ENCODE results near the gene RCC2. TPM values are rescaled to one million over a fixed set of nuclear protein-coding genes. Genes with fewer than 3 reads are reported as not detected.

Gene RCC2
- total and polyA plus RNA-seq, 7 donors: 12.8 to 62.9 (median 21.0) TPM

DNA sequence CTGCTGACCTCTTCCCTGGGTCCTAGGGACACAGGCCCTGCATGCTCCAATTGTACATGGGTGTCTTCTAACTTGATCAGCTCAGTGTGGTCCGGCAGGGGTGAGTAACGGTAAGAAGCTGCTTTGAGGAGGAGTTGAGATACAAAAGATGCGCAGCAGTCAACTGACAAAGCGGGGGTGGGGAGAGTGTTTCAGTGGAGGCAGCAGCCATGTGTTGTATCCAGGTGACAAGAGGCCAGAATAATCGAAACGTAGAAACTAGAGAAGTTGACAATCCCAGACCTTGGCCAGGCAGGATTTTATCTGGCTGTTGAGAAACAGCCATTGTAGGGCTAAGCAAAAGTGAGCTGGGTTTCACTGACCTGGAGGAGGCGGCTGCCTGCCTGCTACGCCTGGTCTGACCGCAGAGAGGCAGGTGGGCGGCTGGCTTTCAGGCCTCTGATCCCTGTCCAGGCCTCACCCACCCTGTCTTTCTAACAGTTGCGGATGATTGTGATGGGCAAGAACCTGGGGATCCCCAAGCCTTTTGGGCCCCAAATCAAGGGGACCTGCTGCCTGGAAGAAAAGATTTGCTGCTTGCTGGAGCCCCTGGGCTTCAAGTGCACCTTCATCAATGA is 38.6 kb downstream of the RCC2 start:
- no peak for DNase-seq
- no peaks in the 10 kb centered on the region for H3K36me3 ChIP-seq
- no peak overlapping the region for H3K27ac ChIP-seq
- 90 to 94% methylated on average over 11 of the region's 11 CpGs for WGBS, 2 donors
- no peaks in the 10 kb centered on the region for H3K4me1 ChIP-seq
- no peaks in the 10 kb centered on the region for H3K27me3 ChIP-seq
- no peaks in the 10 kb centered on the region for H3K9me3 ChIP-seq
- intact Hi-C loops (cut with DNase I): loop anchor here (10.0 kb wide), 1 partner anchor 276 kb away; no protein-coding TSS in a partner anchor
- TF ChIP-seq, protein P1, sequence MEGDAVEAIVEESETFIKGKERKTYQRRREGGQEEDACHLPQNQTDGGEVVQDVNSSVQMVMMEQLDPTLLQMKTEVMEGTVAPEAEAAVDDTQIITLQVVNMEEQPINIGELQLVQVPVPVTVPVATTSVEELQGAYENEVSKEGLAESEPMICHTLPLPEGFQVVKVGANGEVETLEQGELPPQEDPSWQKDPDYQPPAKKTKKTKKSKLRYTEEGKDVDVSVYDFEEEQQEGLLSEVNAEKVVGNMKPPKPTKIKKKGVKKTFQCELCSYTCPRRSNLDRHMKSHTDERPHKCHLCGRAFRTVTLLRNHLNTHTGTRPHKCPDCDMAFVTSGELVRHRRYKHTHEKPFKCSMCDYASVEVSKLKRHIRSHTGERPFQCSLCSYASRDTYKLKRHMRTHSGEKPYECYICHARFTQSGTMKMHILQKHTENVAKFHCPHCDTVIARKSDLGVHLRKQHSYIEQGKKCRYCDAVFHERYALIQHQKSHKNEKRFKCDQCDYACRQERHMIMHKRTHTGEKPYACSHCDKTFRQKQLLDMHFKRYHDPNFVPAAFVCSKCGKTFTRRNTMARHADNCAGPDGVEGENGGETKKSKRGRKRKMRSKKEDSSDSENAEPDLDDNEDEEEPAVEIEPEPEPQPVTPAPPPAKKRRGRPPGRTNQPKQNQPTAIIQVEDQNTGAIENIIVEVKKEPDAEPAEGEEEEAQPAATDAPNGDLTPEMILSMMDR (IDR thresholded peaks at IDR 0.05): no peak
- no peak for TF ChIP-seq EP300 (IDR thresholded peaks at IDR 0.05)
- no peak for TF ChIP-seq POLR2A (IDR thresholded peaks at IDR 0.05)
- no peak for TF ChIP-seq POLR2AphosphoS5 (IDR thresholded peaks at IDR 0.05)
- H3K4me3 ChIP-seq: no peak overlapping the region

DNA sequence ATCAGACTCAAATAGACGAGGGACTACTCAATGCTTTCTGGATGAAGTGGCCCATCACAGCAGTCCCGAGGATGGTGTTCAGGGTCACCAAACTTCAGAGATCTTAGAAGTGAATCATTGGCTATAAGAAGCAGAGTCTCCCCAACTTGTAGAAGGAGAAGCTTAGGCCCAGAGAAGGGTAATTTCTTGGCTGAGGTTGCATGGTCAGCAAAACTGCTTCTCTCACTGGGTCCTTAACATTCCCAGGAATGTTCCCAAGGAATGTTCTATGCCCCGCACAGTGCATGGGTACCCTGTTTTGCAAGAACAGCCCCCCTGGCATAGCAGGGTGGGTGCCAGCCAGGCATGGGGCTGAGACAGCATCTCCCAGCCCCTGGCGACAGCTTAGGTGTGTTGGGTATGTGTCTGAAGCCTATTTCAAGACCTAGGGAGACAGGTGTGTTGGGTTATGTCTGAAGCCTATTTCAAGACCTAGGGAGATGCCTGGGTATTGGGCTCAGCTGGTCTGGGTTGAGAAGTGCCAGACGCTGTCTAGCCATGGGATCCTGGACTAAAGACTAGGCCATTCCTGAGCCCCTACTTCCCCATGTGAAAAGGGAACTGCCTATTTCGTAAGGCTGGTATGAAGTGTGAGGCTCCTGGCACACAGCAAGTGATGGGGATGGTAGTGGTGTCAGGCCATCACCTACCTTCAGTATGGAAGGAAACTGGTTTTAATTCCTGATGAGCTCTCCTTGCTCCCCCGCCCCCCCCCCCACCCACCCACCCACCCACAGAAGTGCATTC is 41.4 kb downstream of the RCC2 start:
- Histone ChIP-seq H3K4me3 (no peak overlapping the region), H3K27ac (no peak overlapping the region), H3K9me3 (no peaks in the 10 kb centered on the region), H3K27me3 (no peaks in the 10 kb centered on the region), H3K4me1 (no peaks in the 10 kb centered on the region), H3K36me3 (no peaks in the 10 kb centered on the region)
- TF ChIP-seq, protein P1 (IDR thresholded peaks at IDR 0.05): no peak
- TF ChIP-seq POLR2AphosphoS5 (IDR thresholded peaks at IDR 0.05): no peak
- no peak for DNase-seq
- 77 to 86% methylated on average over 7 of the region's 7 CpGs for WGBS, 2 donors
- intact Hi-C loops (cut with DNase I): no loop called here

DNA sequence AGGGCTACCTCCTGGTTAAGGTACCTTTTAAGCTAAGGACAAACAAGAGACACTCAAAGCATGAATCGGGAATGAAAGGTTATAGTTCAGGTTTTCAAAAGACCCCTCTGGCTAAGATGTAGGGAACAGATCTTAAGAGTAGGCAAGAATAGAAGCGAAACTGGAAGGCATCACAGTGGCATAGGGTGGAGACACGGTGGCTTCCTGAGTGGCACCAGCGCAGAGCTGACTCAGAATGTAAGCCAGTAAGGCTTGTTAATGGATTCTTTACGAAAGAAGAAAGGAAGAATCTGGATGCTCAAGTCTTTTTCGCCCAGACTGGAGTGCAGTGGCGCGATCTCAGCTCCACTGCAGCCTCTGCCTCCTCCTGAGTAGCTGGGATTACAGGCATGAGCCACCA is 46.2 kb downstream of the RCC2 start:
- DNase-seq: no peak
- Histone ChIP-seq H3K9me3 (no peaks in the 10 kb centered on the region), H3K27ac (no peak overlapping the region), H3K36me3 (no peaks in the 10 kb centered on the region), H3K27me3 (no peaks in the 10 kb centered on the region), H3K4me1 (no peaks in the 10 kb centered on the region), H3K4me3 (no peak overlapping the region)
- 59 to 64% methylated on average over 8 of the region's 8 CpGs for WGBS, 2 donors
- TF ChIP-seq EP300 (IDR thresholded peaks at IDR 0.05): no peak
- TF ChIP-seq, protein P1 (IDR thresholded peaks at IDR 0.05): no peak
- intact Hi-C loops (cut with DNase I): no loop called here

DNA sequence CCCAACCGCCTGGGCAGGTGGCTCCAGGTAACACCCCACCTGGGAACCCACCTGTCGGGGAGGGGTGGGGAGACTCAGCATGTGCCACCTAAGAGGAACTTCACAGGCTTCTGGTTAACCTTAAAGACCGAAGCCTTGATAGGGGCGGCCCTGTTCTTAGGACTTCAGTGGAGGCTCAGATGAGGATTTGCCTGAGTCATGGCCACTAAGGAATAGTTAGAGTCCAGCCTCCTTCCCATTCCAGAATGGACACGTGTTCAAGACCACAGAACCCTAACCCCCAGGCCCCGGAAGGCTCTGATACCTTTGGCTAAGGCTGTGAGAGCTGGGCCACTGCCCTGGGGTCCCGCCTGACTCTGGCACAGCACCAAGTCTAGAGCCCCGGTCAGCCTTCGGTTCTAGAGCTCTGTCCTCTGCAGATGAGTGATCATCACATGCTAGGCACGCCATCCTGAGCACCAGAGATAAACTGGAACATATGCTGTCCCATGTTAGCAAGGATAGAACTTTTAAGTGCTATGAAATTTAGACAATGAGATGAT is 47.2 kb downstream of the RCC2 start:
- no peak for TF ChIP-seq POLR2AphosphoS5 (IDR thresholded peaks at IDR 0.05)
- no peak for DNase-seq
- intact Hi-C loops (cut with DNase I): no loop called here
- Histone ChIP-seq H3K36me3 (no peaks in the 10 kb centered on the region), H3K4me1 (no peaks in the 10 kb centered on the region), H3K27me3 (no peaks in the 10 kb centered on the region), H3K9me3 (no peaks in the 10 kb centered on the region), H3K4me3 (no peak overlapping the region), H3K27ac (no peak overlapping the region)
- WGBS, 2 donors: 60 to 72% methylated on average over 10 of the region's 10 CpGs

DNA sequence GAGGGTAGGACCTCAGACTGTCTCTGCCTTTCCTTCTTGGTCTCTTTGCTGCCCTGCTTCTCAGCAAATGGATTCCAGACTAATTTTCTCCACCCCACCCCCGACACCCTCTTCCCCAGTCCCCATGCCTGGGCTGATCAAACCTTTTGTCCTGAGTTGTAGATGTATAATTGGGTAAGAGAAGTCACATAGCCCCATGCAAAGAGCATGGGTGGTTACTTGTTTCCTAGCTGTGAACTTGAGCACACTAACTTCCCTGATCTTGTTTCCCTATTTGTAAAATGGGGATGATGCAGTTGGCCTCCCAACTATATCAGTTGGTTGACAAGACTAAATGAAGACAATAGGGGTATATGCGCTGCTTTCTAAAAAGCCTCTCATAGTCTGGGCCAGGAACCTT is 58.3 kb downstream of the RCC2 start:
- no peaks in the 10 kb centered on the region for H3K4me1 ChIP-seq
- intact Hi-C loops (cut with DNase I): no loop called here
- no peak overlapping the region for H3K27ac ChIP-seq
- H3K27me3 ChIP-seq: peaks cover 0 to 18% (median 0%) of the 10 kb centered on the region in 3 donors
- H3K9me3 ChIP-seq: no peaks in the 10 kb centered on the region
- TF ChIP-seq POLR2A (IDR thresholded peaks at IDR 0.05) (no peak), EP300 (IDR thresholded peaks at IDR 0.05) (no peak), POLR2AphosphoS5 (IDR thresholded peaks at IDR 0.05) (no peak)
- TF ChIP-seq, protein P1 (IDR thresholded peaks at IDR 0.05): no peak
- no peaks in the 10 kb centered on the region for H3K36me3 ChIP-seq
- H3K4me3 ChIP-seq: no peak overlapping the region
- 67 to 81% methylated on average over 2 of the region's 2 CpGs for WGBS, 2 donors
- DNase-seq: no peak
